Stimulated activated CD4-positive, alpha-beta T cell treated with anti-CD3 and anti-CD28 coated beads, TNF-alpha, amount 100 ng/mL, for 24 hours (primary cell): Measurements from ENCODE around the gene PGA3.
"Not testable (repeated sequence)": the region's sequence is repeated elsewhere in the genome, so short reads cannot be mapped to it uniquely, and the experiment has no call there.

Source experiments
- DNase-seq, 3 experiments: peaks; one replicate each; pipeline ENCODE4 v3.0.0-alpha.2; 2020; ENCODE audit warnings: low read depth in 3 of 3

PGA3 gene

GRCh38 chr11:61171907-61172306, 31.4 kb upstream of the PGA3 start:
- no peak for DNase-seq

GRCh38 chr11:61172356-61172755, 31.0 kb upstream of the PGA3 start:
- no peak for DNase-seq

- no peak for DNase-seq
Observed at GRCh38 chr11:61172888-61173287, 30.4 kb upstream of the PGA3 start.

GRCh38 chr11:61173456-61173855, 29.9 kb upstream of the PGA3 start:
- no peak for DNase-seq

- no peak for DNase-seq
Observed at GRCh38 chr11:61174273-61174672, 29.0 kb upstream of the PGA3 start.

GRCh38 chr11:61174949-61175348, 28.4 kb upstream of the PGA3 start:
- DNase-seq: no peak

- no peak for DNase-seq
Observed at GRCh38 chr11:61176446-61176845, 26.9 kb upstream of the PGA3 start.

- not testable (repeated sequence) for DNase-seq
Observed at GRCh38 chr11:61180205-61180604, 23.1 kb upstream of the PGA3 start.

- no peak for DNase-seq
Observed at GRCh38 chr11:61181489-61181888, 21.8 kb upstream of the PGA3 start.

- no peak for DNase-seq
Observed at GRCh38 chr11:61183645-61184044, 19.7 kb upstream of the PGA3 start.

- no peak for DNase-seq
Observed at GRCh38 chr11:61186504-61186903, 16.8 kb upstream of the PGA3 start.

- DNase-seq: peak; percentile 66 to 79 (median 77)
Observed at GRCh38 chr11:61187505-61188130, 15.7 kb upstream of the PGA3 start.

- DNase-seq: no peak
Observed at GRCh38 chr11:61189933-61190332, 13.4 kb upstream of the PGA3 start.

GRCh38 chr11:61193596-61193995, 9.7 kb upstream of the PGA3 start:
- DNase-seq: no peak

GRCh38 chr11:61194169-61194671, 9.1 kb upstream of the PGA3 start:
- DNase-seq: no peak

GRCh38 chr11:61194981-61195695, 8.2 kb upstream of the PGA3 start:
- no peak for DNase-seq

GRCh38 chr11:61195719-61196118, 7.6 kb upstream of the PGA3 start:
- no peak for DNase-seq

- DNase-seq: no peak
Observed at GRCh38 chr11:61198361-61198760, 5.0 kb upstream of the PGA3 start.

GRCh38 chr11:61198948-61199523, 4.3 kb upstream of the PGA3 start:
- DNase-seq: no peak

- no peak for DNase-seq
Observed at GRCh38 chr11:61201476-61201875, 1.8 kb upstream of the PGA3 start.

- not testable (repeated sequence) for DNase-seq
Observed at GRCh38 chr11:61203873-61204272, 558 bp downstream of the PGA3 start.

- not testable (repeated sequence) for DNase-seq
Observed at GRCh38 chr11:61204502-61205059, 1.3 kb downstream of the PGA3 start.
